ENCODE measurements around the gene UPK2. TPM values are rescaled to one million over a fixed set of nuclear protein-coding genes. Genes with fewer than 3 reads are reported as not detected.

UPK2 gene
- total RNA-seq, 1 experiment from 2014 or later, result 3.5 TPM

GRCh38 chr11:118922745-118923627 lies 33.1 kb upstream of the UPK2 start:
- Histone ChIP-seq H3K4me1 (peaks cover 65% of the 10 kb centered on the region), H3K36me3 (ENCODE audit: control insufficient read depth, insufficient read depth, low read length) (no peaks in the 10 kb centered on the region), H3K4me3 (ENCODE audit: low read depth, low read length) (peak overlapping the region; percentile 92), H3K27me3 (replicated peaks; ENCODE audit: control insufficient read depth, insufficient read depth, low read length) (no peaks in the 10 kb centered on the region), H3K9me3 (no peaks in the 10 kb centered on the region)
- no peak for DNase-seq
- CTCF ChIA-PET, result interaction anchor here (0.8 to 1.1 kb wide), 2 partner anchors 8 to 19 kb away, joined by 3 read pairs; no protein-coding TSS in a partner anchor
- peak overlapping the region; percentile 78 for H3K4me3 Mint-ChIP-seq (ENCODE audit: unreplicated experiment)
- TF ChIP-seq CTCF (IDR thresholded peaks at IDR 0.05; ENCODE audit: insufficient read depth in 1 of 2, low read depth in 1 of 2, low read length in 1 of 2, severe bottlenecking in 1 of 2, unreplicated experiment in 1 of 2), result no peak
- H3K4me1 Mint-ChIP-seq (ENCODE audit: low read depth, unreplicated experiment), result peaks cover 47% of the 10 kb centered on the region
- no peaks in the 10 kb centered on the region for H3K9me3 Mint-ChIP-seq (ENCODE audit: unreplicated experiment)
- no TSS peak for BruUV-seq (replicated peaks)
- POLR2A ChIA-PET, result interaction anchor here (0.5 to 0.7 kb wide), 3 partner anchors 20 to 188 kb away, joined by 3 to 7 read pairs (median 3); no protein-coding TSS in a partner anchor
- peaks cover 57% of the 10 kb centered on the region for H3K36me3 Mint-ChIP-seq (ENCODE audit: insufficient read depth, unreplicated experiment)
- H3K27me3 Mint-ChIP-seq (ENCODE audit: insufficient read depth, unreplicated experiment), result no peaks in the 10 kb centered on the region
- intact Hi-C loops (cut with micrococcal nuclease; ENCODE audit: unreplicated experiment), result no loop called here
- H3K27ac Mint-ChIP-seq (ENCODE audit: unreplicated experiment), result peak overlapping the region; percentile 27

GRCh38 chr11:118923721-118924587 lies 32.1 kb upstream of the UPK2 start:
- no peaks in the 10 kb centered on the region for H3K27me3 ChIP-seq (replicated peaks; ENCODE audit: control insufficient read depth, insufficient read depth, low read length)
- H3K4me3 Mint-ChIP-seq (ENCODE audit: unreplicated experiment), result peak overlapping the region; percentile 78
- peaks cover 56% of the 10 kb centered on the region for H3K36me3 Mint-ChIP-seq (ENCODE audit: insufficient read depth, unreplicated experiment)
- ChIA-PET CTCF (no interaction called here), POLR2A (interaction anchor here (0.6 to 1.1 kb wide), 2 partner anchors 74 to 1597 kb away, joined by 3 read pairs; partner anchors contain the start of gene CENATAC)
- intact Hi-C loops (cut with micrococcal nuclease; ENCODE audit: unreplicated experiment), result no loop called here
- H3K4me3 ChIP-seq (ENCODE audit: low read depth, low read length), result peak overlapping the region; percentile 92
- peak overlapping the region; percentile 27 for H3K27ac Mint-ChIP-seq (ENCODE audit: unreplicated experiment)
- no peak for TF ChIP-seq CTCF (IDR thresholded peaks at IDR 0.05; ENCODE audit: insufficient read depth in 1 of 2, low read depth in 1 of 2, low read length in 1 of 2, severe bottlenecking in 1 of 2, unreplicated experiment in 1 of 2)
- H3K9me3 Mint-ChIP-seq (ENCODE audit: unreplicated experiment), result no peaks in the 10 kb centered on the region
- H3K36me3 ChIP-seq (ENCODE audit: control insufficient read depth, insufficient read depth, low read length), result no peaks in the 10 kb centered on the region
- no TSS peak for BruUV-seq (replicated peaks)
- peaks cover 63% of the 10 kb centered on the region for H3K4me1 ChIP-seq
- no peak for DNase-seq
- H3K27me3 Mint-ChIP-seq (ENCODE audit: insufficient read depth, unreplicated experiment), result no peaks in the 10 kb centered on the region
- H3K4me1 Mint-ChIP-seq (ENCODE audit: low read depth, unreplicated experiment), result peaks cover 39% of the 10 kb centered on the region
- H3K9me3 ChIP-seq, result no peaks in the 10 kb centered on the region
